ENCODE measurements around the gene HPS1.

Gene HPS1

DNA sequence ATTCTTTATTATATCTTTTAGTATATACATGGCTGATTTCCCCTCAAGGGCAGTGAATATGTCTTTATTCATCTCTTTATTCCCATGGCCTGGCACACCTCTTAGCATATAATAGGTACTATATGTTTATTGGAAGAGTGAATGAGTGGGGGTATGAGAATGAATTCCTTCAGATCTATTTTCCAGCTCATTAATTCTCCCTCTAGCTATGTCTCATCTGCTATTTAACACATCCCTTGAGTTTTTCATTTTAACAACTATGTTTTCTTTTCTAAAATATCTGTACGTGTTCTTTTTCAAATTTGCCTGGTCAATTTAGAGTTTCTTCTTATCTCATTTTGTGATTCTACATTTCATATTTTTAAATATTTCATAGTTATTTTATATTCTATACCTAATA, 14.4 kb downstream of the HPS1 start:
- no peak for DNase-seq (ENCODE audit: low read depth)

DNA sequence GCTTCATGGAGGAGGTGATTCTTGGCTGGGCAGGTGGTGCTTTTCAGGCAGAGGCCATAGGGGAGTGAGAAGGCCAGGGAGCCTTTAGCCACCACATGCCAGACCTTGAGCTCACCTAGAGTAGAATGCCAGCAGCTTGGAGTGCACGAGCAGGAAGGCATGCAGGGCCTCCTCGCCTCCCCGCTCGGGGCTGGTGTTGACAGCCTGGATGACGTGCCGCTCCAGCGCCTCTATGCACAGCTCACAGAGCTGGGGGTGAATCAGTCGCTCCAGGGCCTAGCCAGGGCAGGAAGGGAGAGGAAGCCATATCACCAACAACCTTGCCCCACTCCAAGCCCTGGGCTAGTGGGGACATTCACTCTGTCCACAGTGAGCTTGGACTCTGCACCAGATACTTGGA, 15.7 kb downstream of the HPS1 start:
- DNase-seq (ENCODE audit: low read depth) = no peak

DNA sequence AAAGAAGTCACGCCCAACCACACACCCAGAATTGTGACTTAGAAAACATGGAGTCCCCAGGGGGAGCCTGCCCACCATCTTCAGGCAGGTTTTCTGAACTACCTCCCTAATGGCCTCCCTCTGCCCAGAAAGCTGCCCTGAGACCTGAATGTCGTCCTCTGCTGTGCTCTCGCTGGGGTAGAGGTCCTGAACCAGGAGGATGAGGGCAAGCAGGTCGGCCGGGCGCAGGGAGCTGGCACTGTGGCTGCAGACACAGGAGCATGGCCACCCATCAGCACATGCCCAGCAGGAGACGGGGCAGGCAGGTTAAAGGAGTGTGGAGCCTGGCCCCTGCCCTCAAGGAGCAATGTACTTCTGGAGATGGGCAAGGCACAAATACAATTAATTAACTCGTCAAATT, 16.3 kb downstream of the HPS1 start:
- DNase-seq (ENCODE audit: low read depth) = no peak

DNA sequence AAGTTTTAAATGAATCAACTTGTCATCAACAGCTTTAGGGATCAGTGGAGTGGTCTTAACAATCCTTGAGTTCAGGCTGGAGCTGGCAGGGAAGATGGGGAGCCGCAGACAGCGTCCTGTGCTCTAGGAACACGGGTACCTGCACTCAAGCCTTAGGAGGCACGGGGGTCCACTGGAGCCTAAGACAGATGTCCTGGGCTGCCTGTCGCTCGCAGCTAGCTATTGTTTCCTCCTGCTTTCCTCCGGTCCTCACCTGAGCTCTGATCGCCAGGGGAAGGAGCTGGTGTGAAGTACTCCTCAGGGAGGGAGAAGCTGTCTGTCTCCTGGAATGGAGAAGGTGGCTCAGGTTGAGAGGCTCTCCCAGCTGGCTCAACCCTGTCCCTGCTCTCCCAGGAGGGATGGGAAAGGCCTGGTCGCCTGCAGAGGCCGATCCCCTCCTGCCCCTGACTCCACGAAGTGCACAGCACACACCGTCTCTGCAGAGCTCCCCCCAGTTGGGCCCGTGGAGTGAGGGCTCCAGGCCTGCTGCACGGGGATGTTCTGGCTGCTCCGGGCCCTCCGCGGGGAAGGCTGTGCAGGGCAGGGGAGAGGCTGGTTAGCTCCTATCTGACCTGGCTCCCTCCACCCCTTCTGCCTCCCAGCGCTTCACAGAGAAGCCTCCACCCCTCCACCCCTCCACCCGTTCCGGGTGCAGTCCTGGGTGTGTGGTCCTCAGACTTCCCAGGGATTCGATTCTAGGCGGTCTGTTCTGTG, 17.2 kb downstream of the HPS1 start:
- DNase-seq (ENCODE audit: low read depth) = no peak

DNA sequence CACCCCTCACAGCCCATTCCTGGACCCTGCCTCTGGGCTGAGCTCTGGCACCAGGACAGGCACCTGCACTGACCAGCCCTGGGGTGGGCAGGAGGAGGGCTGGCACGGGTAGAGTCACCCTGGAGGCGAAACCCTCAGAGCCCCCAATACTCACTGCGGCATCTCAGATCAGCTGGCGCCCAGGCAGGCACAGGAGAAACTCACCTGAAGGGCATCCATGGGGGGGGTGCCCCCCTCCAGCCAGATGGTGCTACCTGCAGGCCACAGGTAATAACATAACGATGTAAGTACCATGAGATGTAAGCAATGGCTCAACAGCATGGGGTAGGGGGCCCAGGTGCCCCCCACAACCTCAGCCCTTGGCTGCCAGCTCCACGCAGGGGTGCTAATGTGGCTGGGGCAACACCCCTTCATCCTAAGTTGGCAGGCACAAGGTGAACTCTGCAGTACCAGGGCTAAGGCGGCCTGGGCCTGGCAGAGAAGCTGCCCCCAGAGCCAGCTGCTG, 19.7 kb downstream of the HPS1 start:
- no peak for DNase-seq (ENCODE audit: low read depth)

DNA sequence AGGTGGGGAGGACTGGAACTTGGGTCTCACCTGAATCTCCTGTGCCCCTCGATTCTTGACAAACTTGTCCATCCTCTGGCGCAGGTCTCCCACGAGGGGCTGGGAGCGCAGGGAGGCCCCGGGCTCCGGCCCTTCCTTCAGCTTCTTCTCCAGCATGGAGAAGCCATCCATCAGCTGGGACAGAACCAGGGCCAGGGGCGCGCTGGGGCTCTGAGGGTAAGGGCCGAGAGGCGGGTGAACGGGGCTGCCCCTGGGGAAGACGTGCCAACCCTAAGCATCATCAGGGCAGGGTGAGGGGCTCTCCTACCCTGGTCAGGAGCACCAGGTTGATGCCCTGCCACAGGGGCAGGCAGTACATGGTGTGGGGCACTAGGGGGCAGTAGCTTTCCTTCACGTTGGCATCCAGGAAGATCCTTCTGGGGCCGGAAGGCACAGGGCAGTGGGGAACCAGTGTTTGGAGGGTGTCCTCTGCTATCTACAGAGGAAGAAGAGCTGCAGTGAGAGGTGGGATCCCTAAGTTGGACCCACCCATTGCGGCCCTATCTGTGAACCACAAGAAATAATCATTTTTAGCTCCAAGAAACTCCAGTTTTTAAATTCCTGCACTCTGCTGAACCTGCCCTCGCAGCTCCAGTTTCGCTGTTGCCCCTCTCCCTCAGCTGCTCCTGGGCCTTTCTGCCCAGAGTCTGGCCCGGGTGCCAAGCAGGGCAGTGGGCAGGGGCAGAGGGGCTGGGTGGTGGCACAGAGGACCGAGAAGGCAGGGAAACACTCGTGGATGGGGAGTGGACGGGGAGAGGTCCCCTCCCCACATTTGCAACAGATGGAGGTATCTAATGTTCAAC, 21.0 kb downstream of the HPS1 start:
- DNase-seq (ENCODE audit: low read depth) = no peak

DNA sequence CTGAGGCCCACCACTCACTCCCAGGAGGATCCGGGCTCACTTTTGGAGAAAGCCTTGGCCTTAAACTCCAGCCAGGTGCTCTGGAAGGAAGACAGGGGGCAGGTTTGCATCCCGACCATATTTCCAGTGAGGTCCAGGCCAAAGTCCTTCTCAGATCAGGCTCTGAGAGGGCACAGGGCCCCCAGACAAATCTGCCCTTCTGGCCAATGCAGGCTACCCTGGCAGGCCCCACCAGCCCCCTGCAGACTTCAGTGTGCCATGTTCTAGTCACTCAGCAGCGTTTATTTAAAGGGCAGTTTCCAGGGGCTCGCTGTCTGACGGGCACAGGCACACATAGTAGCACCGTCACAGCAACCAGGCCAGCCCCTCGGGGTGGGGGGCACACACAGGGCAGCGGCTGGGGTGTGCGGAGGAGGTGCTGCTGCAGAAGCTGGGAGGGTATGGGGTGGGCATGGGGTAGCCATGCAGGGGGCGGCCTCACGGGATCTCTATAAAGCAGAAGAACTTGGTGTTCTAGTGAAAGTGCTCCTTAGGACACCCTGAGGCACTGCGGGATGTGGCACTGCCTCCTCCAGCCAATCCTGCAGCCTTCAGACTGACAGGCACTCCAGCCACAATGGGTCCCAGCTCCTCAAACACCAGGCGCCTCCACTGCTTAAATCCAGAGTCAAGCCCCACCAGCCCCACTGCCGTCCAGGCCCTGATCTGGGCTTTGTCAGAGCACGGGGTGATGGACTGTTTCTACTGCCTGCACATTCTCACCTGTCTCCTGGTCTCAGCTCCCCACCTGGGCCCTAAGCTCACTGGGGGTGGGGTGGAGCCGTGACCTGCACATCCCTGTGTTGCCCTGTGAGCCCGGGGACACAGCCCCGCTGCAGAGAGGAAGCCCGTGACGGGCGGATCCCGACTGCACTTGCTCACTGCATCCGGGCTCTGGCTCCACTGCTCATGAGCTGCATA, 22.2 kb downstream of the HPS1 start:
- no peak for DNase-seq (ENCODE audit: low read depth)

DNA sequence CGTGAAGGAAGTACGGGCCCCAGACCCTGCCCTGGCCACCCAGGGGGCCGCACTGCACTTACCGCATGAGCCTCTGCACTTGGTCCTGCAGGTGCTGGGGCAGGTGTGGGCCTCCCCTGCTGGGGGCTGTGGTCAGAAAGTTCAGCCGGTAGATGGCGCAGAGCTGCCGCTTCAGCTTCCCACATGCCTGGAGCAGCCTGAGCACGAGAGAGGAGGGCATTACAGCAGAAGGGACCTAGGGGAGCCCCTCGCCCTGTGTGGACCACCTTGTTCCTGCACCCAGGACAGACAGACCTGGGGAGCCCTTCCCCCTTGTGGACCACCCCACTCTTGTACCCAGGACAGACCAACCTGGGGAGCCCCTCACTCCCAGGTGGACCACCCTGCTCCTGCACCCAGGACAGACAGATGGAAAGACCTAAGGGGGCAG, 23.0 kb downstream of the HPS1 start:
- DNase-seq (ENCODE audit: low read depth) = no peak

DNA sequence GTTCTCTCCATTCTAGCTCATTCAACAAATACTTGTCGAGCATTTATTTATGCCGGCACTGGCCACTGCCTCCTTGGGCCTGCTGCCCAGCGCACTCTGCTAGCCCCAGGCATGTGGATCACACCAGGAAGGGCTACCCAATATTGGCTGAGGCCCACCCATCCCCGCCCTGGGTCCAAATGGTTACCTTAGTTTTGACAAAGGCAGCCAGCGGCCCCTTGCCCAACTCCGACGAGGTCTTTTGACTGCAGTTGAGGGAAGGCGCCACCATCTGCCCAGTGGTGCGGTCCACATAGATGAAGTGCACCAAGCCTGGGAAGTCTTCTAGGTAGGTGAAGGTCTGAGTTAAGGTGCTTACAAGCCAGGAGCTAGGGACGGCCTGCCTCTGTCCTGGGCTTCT, 24.6 kb downstream of the HPS1 start:
- no peak for DNase-seq (ENCODE audit: low read depth)

DNA sequence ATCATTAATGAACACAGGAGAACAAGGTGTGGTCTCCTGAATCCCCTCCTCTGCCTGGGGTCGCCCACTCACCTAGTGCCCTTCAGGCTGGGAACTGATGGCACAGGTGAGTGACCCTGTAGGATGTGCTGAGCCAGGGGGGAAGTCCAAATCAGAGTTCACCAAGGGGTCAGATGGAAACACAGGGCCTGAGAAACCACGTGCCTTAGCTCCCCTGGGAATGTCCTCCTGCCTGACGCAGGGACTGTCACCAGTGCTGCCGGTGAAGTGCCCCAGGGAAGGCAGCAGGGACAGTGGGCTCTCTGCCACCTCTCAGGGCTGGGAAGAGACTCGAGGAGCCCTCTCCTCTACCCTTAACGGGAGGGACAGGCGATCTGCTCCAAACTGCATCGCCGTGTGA, 25.9 kb downstream of the HPS1 start:
- DNase-seq (ENCODE audit: low read depth) = no peak

DNA sequence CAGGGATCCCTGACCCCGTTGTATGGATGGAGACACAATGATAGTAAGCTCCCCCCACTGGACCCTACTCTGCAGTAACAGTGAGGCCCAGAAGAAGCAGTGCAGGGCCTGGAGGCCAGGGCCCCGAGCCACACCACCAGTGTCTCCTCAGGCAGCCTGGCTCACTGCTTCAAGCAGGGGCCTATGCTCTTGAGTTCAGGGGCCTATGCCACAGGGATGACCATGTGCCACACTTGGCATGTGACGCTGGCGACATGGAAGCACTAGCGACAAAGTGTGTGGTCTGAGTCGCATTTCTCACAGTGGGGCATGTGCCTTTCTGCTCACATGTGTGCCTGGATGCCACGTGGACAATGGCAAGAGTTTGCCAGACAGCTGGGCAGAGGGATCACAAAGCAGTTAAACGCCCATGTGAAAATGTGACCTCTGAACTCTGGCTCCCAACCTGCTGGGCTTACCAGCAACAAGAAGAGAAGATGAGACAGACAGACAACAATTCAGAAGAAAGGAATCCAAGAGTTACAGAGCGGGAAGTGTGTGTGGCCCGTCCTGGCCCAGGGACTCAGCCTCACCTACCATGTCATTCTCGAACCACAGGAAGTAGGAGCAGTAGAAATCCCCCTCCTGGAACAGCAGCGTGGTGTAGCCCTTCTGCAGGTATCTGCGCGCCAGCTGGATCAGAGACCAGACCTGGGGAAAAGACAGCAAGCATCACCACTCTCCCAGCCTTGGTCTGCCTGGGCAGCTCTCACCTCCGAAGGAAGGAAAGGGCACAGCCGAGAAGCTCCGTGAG, 27.1 kb downstream of the HPS1 start:
- DNase-seq (ENCODE audit: low read depth) = no peak

DNA sequence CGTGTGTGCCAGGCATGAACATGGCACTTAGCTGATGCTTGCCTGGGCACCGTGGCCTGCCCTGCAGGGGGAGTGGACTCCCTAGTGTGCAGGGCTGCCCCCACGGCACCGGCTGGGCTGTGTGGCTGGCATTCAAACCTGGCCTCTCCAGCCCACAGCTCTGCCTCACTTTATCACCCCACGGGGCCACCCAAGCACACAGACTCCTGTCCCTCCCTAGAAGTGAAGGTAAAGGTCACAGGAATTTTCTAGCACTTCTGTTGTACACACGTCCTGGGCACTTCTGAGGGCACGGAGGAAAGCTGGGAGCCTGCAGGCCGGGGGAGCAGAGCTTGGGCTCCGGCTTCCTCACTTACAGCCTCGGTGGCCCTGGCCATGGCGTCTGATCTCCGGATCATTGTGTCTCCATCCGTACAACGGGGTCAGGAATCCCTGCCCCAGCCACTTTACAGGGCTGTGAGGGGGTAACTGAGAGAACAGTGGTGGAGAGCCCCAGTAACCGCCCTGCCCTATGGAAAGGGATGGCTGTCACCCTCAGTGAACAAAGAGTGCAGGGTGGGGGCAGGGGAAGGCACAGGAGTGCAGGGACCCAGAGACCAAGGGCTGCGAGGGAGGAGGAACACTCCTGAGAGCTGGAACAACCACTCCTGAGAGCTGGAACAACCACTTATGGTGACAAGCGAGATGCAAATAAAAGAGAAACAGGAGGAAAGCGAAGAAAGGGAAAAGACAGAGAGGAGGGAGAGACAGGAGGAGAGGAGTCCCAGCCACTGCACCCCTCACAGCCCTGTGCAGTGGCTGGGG, 27.9 kb downstream of the HPS1 start:
- DNase-seq (ENCODE audit: low read depth) = no peak

DNA sequence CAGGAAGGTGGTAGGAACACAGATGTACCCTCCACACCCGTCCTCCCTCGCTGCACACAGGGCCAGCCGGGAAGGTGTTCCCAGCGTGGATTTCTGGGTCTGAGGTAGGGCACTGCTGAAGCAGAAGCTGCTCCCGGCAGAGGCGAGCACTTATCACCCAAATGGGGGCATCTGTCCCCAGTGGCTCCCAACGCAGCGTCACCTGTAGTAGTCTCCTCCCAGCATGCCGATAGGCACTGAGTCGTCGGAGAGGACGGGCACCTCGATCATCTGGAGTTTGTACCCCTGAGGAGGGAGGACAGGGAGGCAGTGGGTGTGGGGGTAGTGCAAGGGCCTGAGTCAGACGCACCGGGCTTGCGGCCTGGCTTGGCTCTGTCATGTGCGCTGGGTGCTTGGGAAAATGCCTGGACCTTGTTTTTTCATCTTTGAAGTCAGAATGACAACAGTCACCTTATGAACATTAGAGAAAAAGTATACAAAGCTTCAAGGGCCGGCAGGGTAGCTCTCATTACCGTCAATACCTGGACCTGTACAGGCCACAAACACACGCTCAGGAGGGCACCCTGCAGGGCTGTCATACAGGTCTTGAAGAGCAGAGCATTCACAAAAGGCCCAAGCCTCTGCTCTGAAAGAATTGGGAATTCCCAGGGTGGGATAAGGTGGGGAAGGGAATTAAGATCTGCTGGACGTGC, 28.6 kb downstream of the HPS1 start:
- DNase-seq (ENCODE audit: low read depth) = no peak

DNA sequence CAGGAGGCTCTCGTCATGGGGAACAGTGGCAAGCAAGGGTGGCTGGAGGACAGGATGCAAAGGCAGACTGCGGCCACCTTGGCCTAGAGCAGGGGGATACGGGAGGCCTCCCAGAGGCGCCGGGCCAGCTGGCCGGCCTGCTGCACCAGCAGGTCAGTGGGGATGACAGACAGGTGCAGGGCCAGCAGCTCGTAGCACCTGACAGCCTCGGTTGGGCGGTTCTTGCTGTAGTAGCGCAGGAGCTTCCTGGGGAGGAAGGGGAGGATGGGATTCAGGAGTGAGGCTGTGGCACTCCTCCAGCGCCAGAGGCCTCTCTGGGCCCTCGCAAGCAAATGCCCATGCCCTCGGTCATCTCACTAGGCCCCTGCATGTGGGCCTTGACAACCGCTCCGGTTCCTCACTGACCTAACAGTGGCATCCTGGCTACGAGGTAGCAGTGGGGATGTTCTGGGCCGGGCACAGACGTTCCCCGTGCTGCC, 29.2 kb downstream of the HPS1 start:
- DNase-seq (ENCODE audit: low read depth) = no peak

DNA sequence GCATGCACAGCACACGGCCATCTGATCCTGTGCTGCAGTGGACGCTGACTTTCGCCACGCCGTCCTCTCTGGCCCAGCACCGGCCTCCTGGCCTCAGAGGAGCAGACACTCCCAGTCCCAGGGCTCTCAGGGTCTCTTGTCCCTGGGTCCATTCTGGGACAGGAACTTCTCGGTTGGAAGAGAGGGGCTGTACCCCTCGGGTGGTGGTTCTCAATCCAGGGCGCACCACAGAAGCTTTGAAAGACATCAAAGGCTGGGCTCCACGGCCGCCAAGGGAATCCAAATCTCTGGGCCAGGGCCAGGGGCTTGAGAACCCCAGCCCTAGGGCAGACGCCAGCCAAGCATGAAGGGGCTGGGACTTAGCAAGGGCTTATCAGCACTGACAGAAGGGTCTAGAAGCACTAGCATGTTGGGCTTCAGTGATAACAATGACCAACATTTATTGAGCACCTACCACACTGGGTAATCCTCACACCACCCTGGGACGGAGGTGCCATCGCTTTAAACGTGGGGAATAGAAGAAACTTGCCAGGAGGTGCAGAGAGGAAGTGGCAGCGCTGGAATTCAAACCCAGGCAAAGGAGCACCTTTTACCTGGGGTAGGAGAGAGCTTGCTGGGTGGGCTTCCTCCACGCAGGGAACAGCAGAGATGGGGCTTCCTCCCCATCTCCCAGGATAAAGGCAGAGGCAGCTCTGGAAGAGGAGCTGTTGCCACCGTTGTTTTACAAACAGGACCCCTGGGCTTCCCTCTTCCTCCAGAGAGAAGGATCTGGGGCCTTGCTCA, 29.9 kb downstream of the HPS1 start:
- DNase-seq (ENCODE audit: low read depth) = no peak

DNA sequence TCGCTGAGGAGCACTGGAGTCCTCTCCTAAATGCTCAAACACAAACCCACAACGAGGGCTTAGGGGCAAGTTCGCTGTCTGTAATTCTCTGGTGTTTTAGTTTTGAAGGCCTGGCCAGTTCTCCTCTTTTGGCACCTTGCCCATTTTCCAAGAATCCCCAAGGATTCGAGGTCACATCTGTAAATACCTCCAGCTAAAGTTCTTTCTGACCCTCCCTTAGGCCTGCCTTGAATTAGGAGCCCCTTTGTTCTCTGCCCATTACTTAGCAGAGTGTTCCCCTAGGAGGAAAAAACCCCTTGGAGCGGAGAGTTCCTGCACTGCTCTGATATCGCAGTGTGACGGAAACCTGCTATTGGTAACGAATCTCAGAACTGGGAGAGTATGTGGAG, 31.0 kb downstream of the HPS1 start:
- DNase-seq (ENCODE audit: low read depth) = no peak

DNA sequence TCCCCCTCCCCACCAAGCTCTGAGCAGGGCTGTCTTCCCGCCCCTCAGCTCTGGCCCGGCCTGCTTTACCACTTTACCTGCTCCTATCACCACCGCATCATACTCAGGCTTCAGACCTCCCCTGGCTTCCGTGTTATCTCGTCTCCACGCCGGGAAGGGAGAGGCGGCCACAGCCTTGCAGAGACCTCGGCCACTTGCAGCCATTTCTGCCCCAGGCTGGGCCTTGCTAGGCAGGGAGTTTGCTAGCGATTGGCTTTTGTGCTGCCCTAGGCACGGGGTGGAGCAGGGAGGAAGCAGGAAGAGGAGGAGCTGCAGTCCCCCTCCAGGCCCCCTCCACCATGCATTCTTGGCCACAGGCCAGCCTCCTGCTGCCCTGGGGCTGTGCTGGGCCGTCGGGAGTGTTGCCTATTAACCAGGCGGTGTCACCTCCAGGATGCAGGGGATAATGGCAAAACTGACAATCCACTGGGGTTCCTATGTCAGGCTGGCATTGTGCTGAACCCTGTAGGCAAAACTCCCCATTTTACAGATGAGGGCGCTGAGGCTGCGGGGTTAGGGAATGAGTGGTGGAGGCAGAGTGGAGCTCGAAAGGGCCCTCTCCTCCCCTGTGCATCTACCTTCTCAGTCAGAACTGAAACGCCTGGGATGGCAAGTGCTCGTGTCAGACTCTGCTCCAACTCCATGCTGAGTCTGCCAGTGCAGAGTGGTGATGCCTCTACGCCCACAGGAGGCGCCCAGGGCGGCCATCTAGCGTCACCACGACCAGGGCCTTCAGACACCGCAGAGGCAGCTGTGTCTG, 31.6 kb downstream of the HPS1 start, which contains the start of gene PYROXD2:
TSS of gene PYROXD2 (minus strand) at position 251 of the 799 bp plus-strand sequence. CDS start at position 204, 47 bp downstream.
- DNase-seq (ENCODE audit: low read depth) = no peak

DNA sequence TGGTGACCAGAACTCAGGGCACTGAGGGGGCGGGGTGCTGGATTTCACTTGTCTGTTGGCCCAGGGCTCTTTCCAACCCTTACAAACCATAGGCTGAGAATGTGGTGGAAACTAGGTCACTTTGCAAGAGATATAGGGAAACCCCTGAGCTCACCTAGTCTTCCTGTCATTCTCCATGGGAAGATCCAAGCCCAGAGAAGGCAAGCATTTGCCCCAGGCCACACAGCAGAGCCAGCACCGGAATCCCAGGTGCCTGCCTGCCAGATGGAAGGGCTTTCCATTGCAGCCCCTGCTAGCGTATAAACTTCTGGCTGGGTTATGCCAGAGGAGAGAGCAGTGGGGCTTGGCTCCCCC, 32.2 kb downstream of the HPS1 start:
- DNase-seq (ENCODE audit: low read depth) = no peak

Data from stimulated activated CD8-positive, alpha-beta memory T cell treated with anti-CD3 and anti-CD28 coated beads, Interleukin-15, amount 100 ng/mL, for 1 hour (primary cell).